Pulmonary artery endothelial cell (primary cell): ENCODE results near the gene AZU1. TPM values are rescaled to one million over a fixed set of nuclear protein-coding genes. Genes with fewer than 3 reads are reported as not detected.
A peak's percentile ranks its signal among the peaks of the same experiment; 100 is the strongest.

Source experiments
- DNase-seq: peaks from one replicate; pipeline ENCODE4 v3.0.0-alpha.2; 2011; ENCODE audit warnings: low read depth, low spot score
- total RNA-seq: library from RNA; depleted of rRNA; stranded (reverse); fragments of >200 nt; gene quantifications from 2 replicates; pipeline ENCODE4 v1.2.3, GENCODE V29; 2014

Gene AZU1
- total RNA-seq, 1 donor from 2014 or later: not detected

GRCh38 chr19:797528-798414, 29.9 kb upstream of the AZU1 start:
- DNase-seq: peak; percentile 49

- DNase-seq: no peak
These were observed 29.1 kb upstream of the AZU1 start for GRCh38 chr19:798415-799075.

DNA sequence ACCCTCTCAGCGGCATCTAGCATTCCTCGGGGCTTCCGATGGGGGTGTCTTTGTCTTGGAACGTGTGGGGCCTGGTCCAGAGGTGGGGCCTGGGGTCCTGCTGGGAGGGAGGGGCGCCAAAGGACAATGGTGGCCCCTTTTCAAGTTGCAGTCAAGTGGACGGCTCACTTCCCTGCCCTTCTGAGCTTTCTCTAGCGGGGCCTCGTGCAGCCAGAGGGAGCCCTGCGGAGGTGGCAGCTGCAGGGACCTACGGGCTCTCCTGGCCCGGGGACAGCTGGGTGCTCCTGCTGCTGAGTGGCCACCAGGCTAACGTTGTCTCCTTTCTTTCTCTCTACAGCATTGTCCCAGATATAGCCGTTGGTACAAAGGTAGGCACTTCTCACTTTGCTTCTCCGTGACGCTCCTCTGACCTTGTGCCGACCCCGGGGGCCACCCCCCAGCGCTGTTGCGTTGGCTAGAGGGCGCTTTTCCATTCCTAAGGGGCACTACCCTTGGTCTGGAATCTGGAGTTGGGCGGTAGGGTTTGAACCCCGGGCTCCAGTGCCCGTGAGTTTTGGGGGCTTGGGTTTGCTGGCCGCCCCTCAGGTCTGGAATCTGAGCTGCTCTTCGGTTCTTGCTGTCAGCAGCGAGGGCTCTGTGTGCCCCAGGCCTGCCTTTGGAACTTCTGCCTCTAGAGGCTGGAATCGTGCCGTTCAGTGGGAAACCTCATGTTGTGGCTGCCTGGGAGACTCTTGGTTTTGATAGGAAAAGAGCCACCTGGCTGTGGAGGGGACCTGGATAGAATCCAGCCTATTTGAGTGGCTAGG, 28.4 kb upstream of the AZU1 start:
- DNase-seq: no peak

GRCh38 chr19:800360-801029, 27.1 kb upstream of the AZU1 start:
- no peak for DNase-seq

DNA sequence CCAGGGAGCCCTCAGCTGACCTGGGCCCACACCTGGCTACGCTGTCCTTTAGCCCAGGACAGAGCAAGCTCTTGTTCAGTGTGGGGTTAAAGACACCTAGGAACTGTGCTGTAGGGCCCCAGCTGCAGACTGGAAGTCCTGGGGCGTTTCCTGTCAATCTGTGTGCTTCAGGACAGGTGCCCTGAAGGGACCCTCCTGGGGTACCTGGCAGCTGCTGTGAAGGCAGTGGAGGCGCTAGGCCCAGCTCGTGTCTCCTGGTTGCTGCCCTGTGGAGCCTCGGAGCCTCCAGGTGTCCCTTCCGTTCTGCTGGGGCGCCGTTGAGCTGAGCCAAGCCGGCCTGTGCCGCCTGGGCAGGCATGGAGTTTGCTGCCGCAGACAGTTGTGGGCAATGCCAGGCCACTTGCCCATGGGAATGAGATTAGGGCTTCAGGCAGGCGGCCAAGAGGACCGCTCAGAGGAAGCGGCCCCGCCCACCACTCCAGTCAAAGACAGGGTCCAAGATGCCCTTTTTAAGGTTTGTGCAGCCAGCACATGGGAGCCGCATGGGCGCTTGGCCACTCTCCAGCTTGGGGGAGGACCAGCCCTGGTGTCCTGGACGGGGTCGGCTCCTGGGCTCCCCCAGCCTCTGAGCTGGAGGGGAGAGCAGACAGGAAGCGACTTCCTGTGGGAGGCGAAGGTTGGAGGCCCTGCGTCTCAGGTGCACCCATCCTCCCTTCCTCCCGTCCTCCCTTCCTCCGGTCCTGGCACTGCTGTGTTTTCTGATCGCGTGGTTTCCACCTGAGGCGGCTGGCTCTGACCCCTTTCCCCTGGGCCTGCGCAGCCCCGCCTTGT, 26.4 kb upstream of the AZU1 start:
- DNase-seq: no peak

DNA sequence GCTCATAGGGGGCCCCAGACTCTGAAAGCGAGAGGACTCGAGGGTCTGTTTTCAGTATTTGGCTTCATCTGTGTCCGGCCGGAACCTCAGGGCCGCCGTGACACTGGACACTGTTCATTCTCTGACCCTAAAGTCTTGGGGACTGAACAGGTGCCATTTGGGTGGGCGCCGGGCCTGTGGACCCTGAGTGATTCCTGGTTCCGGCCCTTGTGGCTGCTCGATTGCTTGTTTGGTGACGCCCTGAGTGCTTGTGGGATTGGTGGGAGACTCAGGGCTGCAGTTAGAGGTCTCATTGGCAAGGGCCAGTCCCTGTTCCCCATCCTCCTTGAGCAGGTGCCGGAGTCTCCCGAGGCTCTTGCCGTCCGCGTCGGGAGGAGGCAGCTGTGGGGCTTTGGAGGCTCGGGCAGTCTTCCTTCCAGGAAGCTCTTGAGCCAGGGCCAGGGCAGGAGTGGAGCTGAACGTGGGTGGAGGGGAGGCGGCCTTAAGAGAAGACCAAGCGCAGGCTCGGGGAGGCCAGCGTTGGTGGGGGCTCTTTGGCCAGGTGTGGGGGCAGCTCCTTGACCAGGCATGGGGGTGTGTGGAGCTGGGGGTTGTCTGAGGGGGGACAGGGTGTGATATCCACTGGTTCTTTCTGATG, 25.7 kb upstream of the AZU1 start:
- no peak for DNase-seq

DNA sequence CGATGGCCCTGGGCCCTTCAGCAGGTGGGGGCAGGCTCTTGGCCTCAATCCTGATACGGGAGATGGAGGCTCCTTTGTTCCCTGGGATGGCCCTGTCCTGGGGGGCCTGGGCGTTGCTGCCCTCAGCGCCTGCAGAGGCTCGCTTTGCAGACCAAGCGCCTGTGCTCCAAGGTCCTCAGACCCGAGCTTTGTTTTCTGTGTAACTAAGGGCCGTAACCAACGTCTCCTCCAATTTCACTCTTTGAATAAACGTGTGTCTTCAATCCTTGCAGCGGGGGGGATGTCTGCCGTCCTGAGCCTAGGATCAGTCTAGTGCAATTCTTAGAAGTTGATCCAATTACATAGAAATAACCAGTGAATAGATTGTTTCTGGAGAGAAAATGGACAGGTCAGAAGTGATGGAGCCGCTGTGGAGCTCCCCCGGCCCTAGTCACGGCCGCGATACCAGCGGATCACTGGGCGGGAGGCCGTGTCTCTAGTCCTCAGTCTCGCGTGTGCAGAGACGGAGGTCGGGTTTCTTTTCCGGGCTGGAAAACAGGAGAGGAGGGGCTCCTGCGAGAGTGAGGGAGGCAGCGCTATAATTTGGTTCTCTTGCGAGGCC, 25.0 kb upstream of the AZU1 start:
- DNase-seq: no peak

DNA sequence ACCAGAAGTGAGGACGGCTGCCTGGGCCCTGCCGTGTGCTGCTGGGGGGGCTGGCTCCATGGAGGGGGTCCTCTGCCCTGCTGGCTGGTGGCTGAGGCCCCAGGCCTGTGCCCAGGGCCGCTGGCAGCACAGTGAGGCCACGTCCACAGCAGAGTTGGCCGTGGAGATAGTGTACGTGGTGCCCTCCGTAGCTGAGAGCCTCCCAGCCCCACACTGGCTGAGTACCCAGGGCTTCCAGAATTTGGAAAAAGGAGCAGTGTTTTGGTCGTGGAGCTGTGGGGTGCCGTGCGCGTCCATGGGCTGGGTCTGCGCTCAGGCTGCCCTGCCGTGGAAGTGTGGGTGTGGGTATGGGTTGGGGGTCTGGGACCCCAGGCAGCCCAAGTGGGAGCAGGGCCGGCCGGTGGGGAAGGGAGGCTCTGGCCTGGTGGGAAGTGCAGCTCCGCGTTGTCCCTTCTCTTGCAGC, 24.5 kb upstream of the AZU1 start:
- no peak for DNase-seq

DNA sequence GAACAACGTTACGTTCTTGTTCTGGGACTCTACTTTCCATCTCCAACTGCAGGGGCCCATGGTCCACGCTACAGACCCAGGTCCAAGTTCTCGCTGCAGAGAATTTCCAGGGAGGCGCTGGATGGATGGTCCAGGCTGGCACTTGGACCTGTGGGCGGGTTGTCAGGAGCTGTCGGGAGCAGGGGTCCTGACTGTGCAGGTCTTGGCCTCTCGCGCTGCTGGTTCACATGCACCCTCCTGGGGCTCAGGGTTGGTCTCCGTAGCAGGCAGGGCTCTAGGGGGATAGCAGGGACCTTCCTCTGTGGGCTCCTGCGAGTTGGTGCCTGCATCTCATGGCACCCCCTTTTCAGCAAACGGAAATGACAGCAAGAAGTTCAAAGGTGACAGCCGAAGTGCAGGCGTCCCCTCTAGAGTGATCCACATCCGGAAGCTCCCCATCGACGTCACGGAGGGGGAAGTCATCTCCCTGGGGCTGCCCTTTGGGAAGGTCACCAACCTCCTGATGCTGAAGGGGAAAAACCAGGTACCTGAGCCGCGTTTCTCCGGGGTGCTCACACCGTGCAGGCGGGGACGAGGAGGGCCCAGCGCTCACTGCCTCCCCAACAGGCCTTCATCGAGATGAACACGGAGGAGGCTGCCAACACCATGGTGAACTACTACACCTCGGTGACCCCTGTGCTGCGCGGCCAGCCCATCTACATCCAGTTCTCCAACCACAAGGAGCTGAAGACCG, 23.8 kb upstream of the AZU1 start:
- no peak for DNase-seq

DNA sequence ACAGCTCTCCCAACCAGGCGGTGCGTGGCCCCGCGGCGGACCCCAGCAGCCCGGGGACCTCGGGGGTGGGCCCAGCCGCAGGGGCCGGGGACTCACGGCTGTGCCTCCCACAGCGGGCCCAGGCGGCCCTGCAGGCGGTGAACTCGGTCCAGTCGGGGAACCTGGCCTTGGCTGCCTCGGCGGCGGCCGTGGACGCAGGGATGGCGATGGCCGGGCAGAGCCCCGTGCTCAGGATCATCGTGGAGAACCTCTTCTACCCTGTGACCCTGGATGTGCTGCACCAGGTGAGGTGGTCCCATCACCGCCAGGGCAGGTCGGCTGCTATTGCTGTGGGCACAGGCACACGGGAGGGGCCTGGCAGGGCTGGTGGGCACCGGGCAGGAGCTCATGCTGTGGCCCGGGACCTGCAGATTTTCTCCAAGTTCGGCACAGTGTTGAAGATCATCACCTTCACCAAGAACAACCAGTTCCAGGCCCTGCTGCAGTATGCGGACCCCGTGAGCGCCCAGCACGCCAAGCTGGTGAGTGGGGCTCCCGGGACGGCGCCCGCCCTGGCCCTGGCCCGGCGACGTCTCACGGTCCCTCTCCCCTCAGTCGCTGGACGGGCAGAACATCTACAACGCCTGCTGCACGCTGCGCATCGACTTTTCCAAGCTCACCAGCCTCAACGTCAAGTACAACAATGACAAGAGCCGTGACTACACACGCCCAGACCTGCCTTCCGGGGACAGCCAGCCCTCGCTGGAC, 23.0 kb upstream of the AZU1 start:
- no peak for DNase-seq

- DNase-seq: no peak
These were observed 22.5 kb upstream of the AZU1 start for GRCh38 chr19:805166-805551.

DNA sequence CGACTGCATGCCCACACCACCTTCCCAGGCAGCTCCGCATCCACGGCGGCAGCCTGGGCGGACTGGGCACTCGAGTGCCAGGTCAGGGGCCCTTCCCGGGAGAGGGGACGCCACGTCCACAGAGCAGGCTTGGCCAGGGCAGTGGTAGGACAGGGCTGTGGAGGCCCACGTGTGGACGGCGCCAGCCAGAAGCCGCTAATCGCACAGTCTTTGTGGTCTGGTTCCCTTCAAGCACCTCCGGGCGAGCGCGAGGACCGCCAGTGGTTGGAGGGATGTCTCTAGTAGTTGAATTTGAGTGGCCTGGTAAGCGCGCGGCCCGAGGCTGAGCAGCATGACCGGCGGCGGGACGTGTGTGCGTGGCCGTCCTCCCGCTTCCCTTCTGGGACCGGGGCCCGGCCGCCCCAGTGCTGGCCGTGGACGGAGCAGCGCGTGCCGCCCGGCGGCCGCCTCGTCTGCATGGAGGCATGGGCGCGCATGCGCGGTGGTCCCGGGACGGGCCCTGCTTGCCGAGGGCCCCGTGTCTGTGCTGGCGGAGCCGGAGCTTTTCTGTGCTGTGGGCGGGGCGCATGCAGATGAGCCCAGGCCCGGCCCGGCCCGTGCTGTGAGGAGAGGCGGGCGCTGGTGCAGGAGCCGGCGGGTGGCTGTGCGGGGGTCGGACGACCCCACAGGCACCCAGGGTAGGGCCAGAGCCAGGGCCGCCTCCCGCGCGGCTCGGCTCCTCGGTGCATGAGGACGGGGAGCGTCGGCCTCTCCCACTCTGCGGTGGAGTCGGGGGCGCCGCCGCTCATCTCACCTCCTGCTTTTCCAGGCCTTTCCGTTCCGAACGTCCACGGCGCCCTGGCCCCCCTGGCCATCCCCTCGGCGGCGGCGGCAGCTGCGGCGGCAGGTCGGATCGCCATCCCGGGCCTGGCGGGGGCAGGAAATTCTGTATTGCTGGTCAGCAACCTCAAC, 21.8 kb upstream of the AZU1 start:
- no peak for DNase-seq

DNA sequence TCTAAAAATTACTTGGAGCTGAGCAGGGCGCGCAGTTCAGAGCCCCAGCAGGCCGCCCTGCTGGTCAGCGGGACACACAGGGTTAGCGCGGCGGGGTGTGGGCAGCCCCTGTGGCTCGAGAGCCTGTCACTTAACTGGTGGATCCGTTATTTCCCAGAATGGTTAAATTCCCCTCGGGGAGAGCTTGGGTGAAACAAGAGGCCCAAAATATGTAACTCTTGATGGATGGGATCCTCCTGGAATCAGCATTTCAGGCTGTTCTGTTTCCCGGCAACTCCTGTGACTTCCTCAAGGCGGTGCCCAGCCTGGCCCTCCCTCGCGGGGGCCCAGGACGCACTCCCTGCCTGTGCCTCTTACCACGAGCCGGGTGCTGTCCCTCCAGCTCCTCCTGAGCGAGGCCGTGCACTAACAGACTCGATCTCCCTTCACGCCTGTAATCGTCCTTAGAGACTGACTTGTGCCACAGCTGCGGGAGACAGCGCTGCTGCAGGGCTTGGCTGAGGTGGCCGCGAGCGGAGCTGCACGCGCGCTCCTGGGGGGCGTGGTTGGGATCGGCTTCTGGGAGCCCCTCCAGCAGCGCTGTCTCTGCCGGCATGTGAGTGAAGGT, 20.7 kb upstream of the AZU1 start:
- DNase-seq: no peak

- DNase-seq: no peak
These were observed 19.8 kb upstream of the AZU1 start for GRCh38 chr19:807627-808422.

- DNase-seq: no peak
These were observed 19.2 kb upstream of the AZU1 start for GRCh38 chr19:808423-808775.
